H9 (cell line): ENCODE data around the gene RERE. TPM values are rescaled to one million over a fixed set of nuclear protein-coding genes. Genes with fewer than 3 reads are reported as not detected.

Experiments
- DNase-seq: peaks from one replicate; pipeline ENCODE4 v3.0.0-alpha.2; 2017
- H2AFZ ChIP-seq: one replicate; pipeline ENCODE4 v1.6.1; 2013; ENCODE audit warnings: mild to moderate bottlenecking, low read length, control low read depth, moderate library complexity
- H2AK5ac ChIP-seq: 2 replicates; pipeline ENCODE4 v1.6.1; 2013; ENCODE audit warnings: low read length, control low read depth, mixed read lengths; ENCODE audit not compliant: insufficient read length
- H2BK120ac ChIP-seq: one replicate; pipeline ENCODE4 v1.6.1; 2013; ENCODE audit warnings: low read depth, mild to moderate bottlenecking, low read length, control low read depth, inconsistent platforms; ENCODE audit not compliant: poor library complexity, severe bottlenecking
- H2BK12ac ChIP-seq: 2 replicates; pipeline ENCODE4 v1.6.1; 2013; ENCODE audit warnings: low read length, control low read depth, mixed read lengths, low read depth; ENCODE audit not compliant: insufficient read length
- H2BK15ac ChIP-seq: 2 replicates; pipeline ENCODE4 v1.6.1; 2013; ENCODE audit warnings: low read depth, low read length, control low read depth
- H2BK20ac ChIP-seq: one replicate; pipeline ENCODE4 v1.6.1; 2013; ENCODE audit warnings: low read depth, mild to moderate bottlenecking, low read length, control low read depth, inconsistent platforms; ENCODE audit not compliant: poor library complexity, severe bottlenecking
- H2BK5ac ChIP-seq: 2 replicates; pipeline ENCODE4 v1.6.1; 2013; ENCODE audit warnings: low read length, control low read depth, mixed read lengths; ENCODE audit not compliant: insufficient read length
- H3K14ac ChIP-seq: 2 replicates; pipeline ENCODE4 v1.6.1; 2013; ENCODE audit warnings: low read length, control low read depth; ENCODE audit not compliant: insufficient read depth
- H3K18ac ChIP-seq: 2 replicates; pipeline ENCODE4 v1.6.1; 2013; ENCODE audit warnings: low read depth, mild to moderate bottlenecking, mixed read lengths, low read length, control low read depth; ENCODE audit not compliant: insufficient read length
- H3K23ac ChIP-seq: 2 replicates; pipeline ENCODE4 v1.6.1; 2013; ENCODE audit warnings: low read length, control low read depth, mixed read lengths, low read depth; ENCODE audit not compliant: insufficient read length
- H3K23me2 ChIP-seq: 2 replicates; pipeline ENCODE4 v1.6.1; 2013; ENCODE audit warnings: low read depth, mild to moderate bottlenecking, mixed read lengths, low read length, control low read depth; ENCODE audit not compliant: insufficient read length, poor library complexity, severe bottlenecking
- H3K27ac ChIP-seq: 2 replicates; pipeline ENCODE4 v1.5.1; 2013; ENCODE audit warnings: low read length, control low read depth, mixed read lengths, low read depth; ENCODE audit not compliant: insufficient read length
- H3K27me3 ChIP-seq: 2 replicates; pipeline ENCODE4 v1.6.1; 2013; ENCODE audit warnings: low read length, control low read depth, inconsistent platforms; ENCODE audit not compliant: insufficient read depth
- H3K4ac ChIP-seq: 2 replicates; pipeline ENCODE4 v1.6.1; 2013; ENCODE audit warnings: low read depth, mild to moderate bottlenecking, control low read depth, inconsistent platforms, low read length, moderate library complexity
- H3K4me1 ChIP-seq: 2 replicates; pipeline ENCODE4 v1.6.1; 2013; ENCODE audit warnings: low read length, control low read depth, inconsistent platforms; ENCODE audit not compliant: insufficient read depth
- H3K4me2 ChIP-seq: 2 replicates; pipeline ENCODE4 v1.6.1; 2013; ENCODE audit warnings: low read length, control low read depth, mixed read lengths; ENCODE audit not compliant: insufficient read length, insufficient read depth
- H3K56ac ChIP-seq: 2 replicates; pipeline ENCODE4 v1.6.1; 2013; ENCODE audit warnings: low read depth, mild to moderate bottlenecking, mixed read lengths, low read length, control low read depth; ENCODE audit not compliant: insufficient read length
- H3K79me1 ChIP-seq: 2 replicates; pipeline ENCODE4 v1.6.1; 2013; ENCODE audit warnings: low read depth, mild to moderate bottlenecking, moderate library complexity, low read length, control low read depth, inconsistent platforms; ENCODE audit not compliant: insufficient read depth, poor library complexity, severe bottlenecking
- H3K79me2 ChIP-seq: 2 replicates; pipeline ENCODE4 v1.6.1; 2013; ENCODE audit warnings: low read length, control low read depth, inconsistent platforms; ENCODE audit not compliant: insufficient read depth
- H3K9ac ChIP-seq: 2 replicates; pipeline ENCODE4 v1.6.1; 2013; ENCODE audit warnings: low read length, control low read depth, mixed read lengths; ENCODE audit not compliant: insufficient read length; ENCODE audit errors: extremely low read depth
- H3K9me3 ChIP-seq: one replicate; pipeline ENCODE4 v1.6.1; 2013; ENCODE audit warnings: low read depth, low read length, inconsistent platforms; ENCODE audit not compliant: control insufficient read depth
- H3T11ph ChIP-seq: one replicate; pipeline ENCODE4 v1.6.1; 2013; ENCODE audit warnings: mild to moderate bottlenecking, low read length, control low read depth, inconsistent platforms
- H4K20me1 ChIP-seq: one replicate; pipeline ENCODE4 v1.6.1; 2013; ENCODE audit not compliant: control insufficient read depth, insufficient read length, insufficient read depth
- H4K5ac ChIP-seq: 2 replicates; pipeline ENCODE4 v1.6.1; 2013; ENCODE audit warnings: low read depth, mild to moderate bottlenecking, mixed read lengths, low read length, control low read depth; ENCODE audit not compliant: insufficient read length
- H4K8ac ChIP-seq: replicated peaks from 2 replicates; pipeline ENCODE4 v1.6.1; 2013; ENCODE audit warnings: low read length, control low read depth, mixed read lengths, low read depth; ENCODE audit not compliant: insufficient read length
- H4K91ac ChIP-seq: 2 replicates; pipeline ENCODE4 v1.6.1; 2013; ENCODE audit warnings: low read depth, mild to moderate bottlenecking, moderate library complexity, mixed read lengths, low read length, control low read depth; ENCODE audit not compliant: insufficient read length
- H3K27ac Mint-ChIP-seq, 3 experiments: 2 replicates in 2 of 3; 3 replicates in 1 of 3; pipeline ENCODE4 v1.8.0; 2020 to 2021; ENCODE audit warnings: mixed read lengths in 3 of 3, mild to moderate bottlenecking in 1 of 3, moderate library complexity in 1 of 3
- H3K27me3 Mint-ChIP-seq: 2 replicates; pipeline ENCODE4 v1.8.0; 2021; ENCODE audit warnings: low read depth, mild to moderate bottlenecking, moderate library complexity, mixed read lengths
- H3K36me3 Mint-ChIP-seq, 3 experiments: 2 replicates in 2 of 3; 3 replicates in 1 of 3; pipeline ENCODE4 v1.8.0; 2020 to 2021; ENCODE audit warnings: low read depth in 3 of 3, mixed read lengths in 3 of 3; ENCODE audit not compliant: insufficient read depth in 1 of 3
- H3K4me1 Mint-ChIP-seq, 2 experiments: 2 replicates each; pipeline ENCODE4 v1.8.0; 2020; ENCODE audit warnings: mixed read lengths in 2 of 2
- H3K4me3 Mint-ChIP-seq, 2 experiments: 2 replicates in 1 of 2; 3 replicates in 1 of 2; pipeline ENCODE4 v1.8.0; 2020 to 2021; ENCODE audit warnings: mild to moderate bottlenecking in 2 of 2, mixed read lengths in 2 of 2, moderate library complexity in 1 of 2
- H3K9me3 Mint-ChIP-seq, 2 experiments: 2 replicates in 1 of 2; 3 replicates in 1 of 2; pipeline ENCODE4 v1.8.0; 2020; ENCODE audit warnings: mild to moderate bottlenecking in 2 of 2, mixed read lengths in 2 of 2, moderate library complexity in 1 of 2
- CTCF ChIP-seq: fragments of 200-600 bp; sonication (generic); conservative IDR thresholded peaks from 3 replicates; pipeline ENCODE4 v1.8.0; 2021; ENCODE audit warnings: antibody characterized with exemption, mild to moderate bottlenecking
- WGBS: extraction: QIAGEN DNeasy Blood & Tissue Kit; methylation state at CpG from one replicate; pipeline ENCODE4 v1.1.7; 2013; ENCODE audit warnings: missing lambda C conversion rate, low lambda C conversion rate, mixed read lengths; ENCODE audit not compliant: insufficient read length; ENCODE audit errors: extremely low coverage; 5-methylcytosine and 5-hydroxymethylcytosine counted together
- total RNA-seq: library from RNA; stranded (reverse); gene quantifications from 2 replicates; pipeline ENCODE4 v1.2.1, GENCODE V29; 2021

Gene RERE
- total RNA-seq, 1 experiment from 2014 or later = 103 TPM

- Histone ChIP-seq H3K79me1 (peaks cover 3% of the 10 kb centered on the region), H2AFZ (no peak overlapping the region), H3K14ac (no peak overlapping the region), H3K56ac (no peak overlapping the region), H2BK12ac (no peak overlapping the region), H2BK5ac (no peak overlapping the region), H3K18ac (no peak overlapping the region), H4K91ac (no peak overlapping the region), H3K9ac (no peak overlapping the region), H4K8ac (no peak overlapping the region), H3K9me3 (no peaks in the 10 kb centered on the region), H3K27ac (no peak overlapping the region), H4K5ac (no peak overlapping the region), H2AK5ac (no peak overlapping the region), H3K23me2 (no peaks in the 10 kb centered on the region), H2BK120ac (no peak overlapping the region), H3K4me1 (no peaks in the 10 kb centered on the region; the same call in 1 of the 2 replicates), H2BK20ac (no peak overlapping the region), H3K4ac (no peak overlapping the region), H3K27me3 (no peaks in the 10 kb centered on the region), H3K4me2 (no peak overlapping the region), H3T11ph (no peak overlapping the region), H3K23ac (no peak overlapping the region), H4K20me1 (no peaks in the 10 kb centered on the region), H2BK15ac (no peak overlapping the region), H3K79me2 (no peaks in the 10 kb centered on the region; the same call in 1 of the 2 replicates)
- peak; percentile 43; the same call in 2 of the 3 replicates for TF ChIP-seq CTCF
- no peaks in the 10 kb centered on the region for H3K27me3 Mint-ChIP-seq
- H3K36me3 Mint-ChIP-seq = peaks cover 0 to 3% (median 0%) of the 10 kb centered on the region in 3 experiments; a peak in 3 of 7 replicates
- H3K27ac Mint-ChIP-seq = peak overlapping the region in 1 of 3 experiments; percentile 49; a peak in 1 of 7 replicates
- H3K4me3 Mint-ChIP-seq = peak overlapping the region in 1 of 2 experiments; percentile 12; a peak in 1 of 5 replicates
- WGBS = no CpG with 5 or more reads among the region's 8 CpGs
- H3K4me1 Mint-ChIP-seq = peaks cover 25 to 37% of the 10 kb centered on the region in 2 experiments
- H3K9me3 Mint-ChIP-seq = no peaks in the 10 kb centered on the region
- DNase-seq = no peak
Measured at GRCh38 chr1:8431019-8431418, 386.4 kb downstream of the RERE start.
